ENCODE results near the gene SLC35F3. TPM values are rescaled to one million over a fixed set of nuclear protein-coding genes. Genes with fewer than 3 reads are reported as not detected.

Gene SLC35F3
- total RNA-seq, 1 experiment from 2014 or later = 0.94 TPM

GRCh38 chr1:233946724-233947123 lies 42.2 kb downstream of the SLC35F3 start:
- CTCF ChIA-PET = no interaction called here
- Mint-ChIP-seq H3K36me3 (peaks cover 4% of the 10 kb centered on the region), H3K9me3 (peaks cover 14% of the 10 kb centered on the region), H3K27ac (no peak overlapping the region; the same call in 1 of the 2 replicates), H3K4me3 (no peak overlapping the region), H3K4me1 (peaks cover 10% of the 10 kb centered on the region), H3K27me3 (ENCODE audit: low read depth) (no peaks in the 10 kb centered on the region; the same call in 1 of the 2 replicates)
- no peak for ATAC-seq
- no peak for DNase-seq (ENCODE audit: low spot score)
- TF ChIP-seq IRF2 (CRISPR knock-in tag; IDR thresholded peaks at IDR 0.05; ENCODE audit: borderline replicate concordance, low read depth) (no peak), ATF1 (CRISPR knock-in tag; IDR thresholded peaks at IDR 0.05) (no peak), TCF7 (CRISPR knock-in tag; IDR thresholded peaks at IDR 0.05; ENCODE audit: low read depth) (no peak), ZNF219 (CRISPR knock-in tag; IDR thresholded peaks at IDR 0.05; ENCODE audit: borderline replicate concordance) (no peak), ZNF138 (CRISPR knock-in tag; conservative IDR thresholded peaks at IDR 0.05) (no peak), ATF3 (CRISPR knock-in tag; conservative IDR thresholded peaks at IDR 0.05) (no peak), NR3C1 (CRISPR knock-in tag; conservative IDR thresholded peaks at IDR 0.05; ENCODE audit: low read depth) (no peak)
- TF ChIP-seq, protein P1, sequence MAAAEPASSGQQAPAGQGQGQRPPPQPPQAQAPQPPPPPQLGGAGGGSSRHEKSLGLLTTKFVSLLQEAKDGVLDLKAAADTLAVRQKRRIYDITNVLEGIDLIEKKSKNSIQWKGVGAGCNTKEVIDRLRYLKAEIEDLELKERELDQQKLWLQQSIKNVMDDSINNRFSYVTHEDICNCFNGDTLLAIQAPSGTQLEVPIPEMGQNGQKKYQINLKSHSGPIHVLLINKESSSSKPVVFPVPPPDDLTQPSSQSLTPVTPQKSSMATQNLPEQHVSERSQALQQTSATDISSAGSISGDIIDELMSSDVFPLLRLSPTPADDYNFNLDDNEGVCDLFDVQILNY (CRISPR knock-in tag; IDR thresholded peaks at IDR 0.05) = no peak
- TF ChIP-seq, protein P2, sequence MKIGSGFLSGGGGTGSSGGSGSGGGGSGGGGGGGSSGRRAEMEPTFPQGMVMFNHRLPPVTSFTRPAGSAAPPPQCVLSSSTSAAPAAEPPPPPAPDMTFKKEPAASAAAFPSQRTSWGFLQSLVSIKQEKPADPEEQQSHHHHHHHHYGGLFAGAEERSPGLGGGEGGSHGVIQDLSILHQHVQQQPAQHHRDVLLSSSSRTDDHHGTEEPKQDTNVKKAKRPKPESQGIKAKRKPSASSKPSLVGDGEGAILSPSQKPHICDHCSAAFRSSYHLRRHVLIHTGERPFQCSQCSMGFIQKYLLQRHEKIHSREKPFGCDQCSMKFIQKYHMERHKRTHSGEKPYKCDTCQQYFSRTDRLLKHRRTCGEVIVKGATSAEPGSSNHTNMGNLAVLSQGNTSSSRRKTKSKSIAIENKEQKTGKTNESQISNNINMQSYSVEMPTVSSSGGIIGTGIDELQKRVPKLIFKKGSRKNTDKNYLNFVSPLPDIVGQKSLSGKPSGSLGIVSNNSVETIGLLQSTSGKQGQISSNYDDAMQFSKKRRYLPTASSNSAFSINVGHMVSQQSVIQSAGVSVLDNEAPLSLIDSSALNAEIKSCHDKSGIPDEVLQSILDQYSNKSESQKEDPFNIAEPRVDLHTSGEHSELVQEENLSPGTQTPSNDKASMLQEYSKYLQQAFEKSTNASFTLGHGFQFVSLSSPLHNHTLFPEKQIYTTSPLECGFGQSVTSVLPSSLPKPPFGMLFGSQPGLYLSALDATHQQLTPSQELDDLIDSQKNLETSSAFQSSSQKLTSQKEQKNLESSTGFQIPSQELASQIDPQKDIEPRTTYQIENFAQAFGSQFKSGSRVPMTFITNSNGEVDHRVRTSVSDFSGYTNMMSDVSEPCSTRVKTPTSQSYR (CRISPR knock-in tag; IDR thresholded peaks at IDR 0.05) = no peak
- POLR2A ChIA-PET = no interaction called here

- ChIA-PET POLR2A (no interaction called here), CTCF (no interaction called here)
- DNase-seq (ENCODE audit: low spot score) (no peak), ATAC-seq (no peak)
- Mint-ChIP-seq H3K9me3 (peaks cover 22% of the 10 kb centered on the region), H3K4me3 (no peak overlapping the region), H3K27ac (no peak overlapping the region), H3K36me3 (peaks cover 8% of the 10 kb centered on the region), H3K27me3 (ENCODE audit: low read depth) (peaks cover 14% of the 10 kb centered on the region), H3K4me1 (peaks cover 13% of the 10 kb centered on the region)
- TF ChIP-seq FOXJ3 (CRISPR knock-in tag; IDR thresholded peaks at IDR 0.05; ENCODE audit: borderline replicate concordance) (no peak), TEAD1 (CRISPR knock-in tag; IDR thresholded peaks at IDR 0.05) (no peak), FOXK1 (CRISPR knock-in tag; IDR thresholded peaks at IDR 0.05) (no peak), NR1H2 (CRISPR knock-in tag; IDR thresholded peaks at IDR 0.05) (no peak), FOXP4 (CRISPR knock-in tag; IDR thresholded peaks at IDR 0.05) (no peak), SOX15 (CRISPR knock-in tag; IDR thresholded peaks at IDR 0.05) (no peak)
- TF ChIP-seq, protein P2 (CRISPR knock-in tag; IDR thresholded peaks at IDR 0.05) = no peak
- TF ChIP-seq, protein P3, sequence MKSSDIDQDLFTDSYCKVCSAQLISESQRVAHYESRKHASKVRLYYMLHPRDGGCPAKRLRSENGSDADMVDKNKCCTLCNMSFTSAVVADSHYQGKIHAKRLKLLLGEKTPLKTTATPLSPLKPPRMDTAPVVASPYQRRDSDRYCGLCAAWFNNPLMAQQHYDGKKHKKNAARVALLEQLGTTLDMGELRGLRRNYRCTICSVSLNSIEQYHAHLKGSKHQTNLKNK (CRISPR knock-in tag; IDR thresholded peaks at IDR 0.05) = no peak
These were observed 47.3 kb downstream of the SLC35F3 start for GRCh38 chr1:233951804-233952203.
